ENCODE data around the gene CREG2.

- no peak for TF ChIP-seq CTCF (IDR thresholded peaks at IDR 0.05 in 4 of 5, conservative IDR thresholded peaks at IDR 0.05 in 1 of 5)
- TF ChIP-seq POLR2A (IDR thresholded peaks at IDR 0.05): no peak
Observed at GRCh38 chr2:101409699-101410098, 22.4 kb upstream of the CREG2 start.

Measured in gastrocnemius medialis (tissue), 4 donors.